ENCODE measurements around the gene ZBTB7C.

DNA sequence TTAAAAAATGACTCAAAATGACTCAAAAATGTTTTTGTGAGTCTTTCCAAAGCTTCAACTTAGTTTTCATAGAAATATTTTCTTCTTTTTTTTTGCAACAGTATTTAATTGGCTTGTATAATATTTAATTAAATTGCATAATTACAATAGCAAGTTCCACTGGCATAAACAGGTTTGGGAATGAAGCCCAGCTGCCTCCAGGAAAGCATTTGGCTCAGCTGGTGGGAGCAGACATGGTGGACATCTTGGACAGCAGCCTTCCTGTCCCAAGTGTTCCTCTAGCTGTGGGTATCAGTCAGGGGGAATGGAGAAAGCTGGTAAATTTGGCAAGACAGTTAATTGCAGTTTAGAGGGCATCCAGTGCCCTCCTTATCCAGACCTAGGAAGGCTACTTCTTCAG is 213.4 kb downstream of the ZBTB7C start:
- TF ChIP-seq, protein P1, sequence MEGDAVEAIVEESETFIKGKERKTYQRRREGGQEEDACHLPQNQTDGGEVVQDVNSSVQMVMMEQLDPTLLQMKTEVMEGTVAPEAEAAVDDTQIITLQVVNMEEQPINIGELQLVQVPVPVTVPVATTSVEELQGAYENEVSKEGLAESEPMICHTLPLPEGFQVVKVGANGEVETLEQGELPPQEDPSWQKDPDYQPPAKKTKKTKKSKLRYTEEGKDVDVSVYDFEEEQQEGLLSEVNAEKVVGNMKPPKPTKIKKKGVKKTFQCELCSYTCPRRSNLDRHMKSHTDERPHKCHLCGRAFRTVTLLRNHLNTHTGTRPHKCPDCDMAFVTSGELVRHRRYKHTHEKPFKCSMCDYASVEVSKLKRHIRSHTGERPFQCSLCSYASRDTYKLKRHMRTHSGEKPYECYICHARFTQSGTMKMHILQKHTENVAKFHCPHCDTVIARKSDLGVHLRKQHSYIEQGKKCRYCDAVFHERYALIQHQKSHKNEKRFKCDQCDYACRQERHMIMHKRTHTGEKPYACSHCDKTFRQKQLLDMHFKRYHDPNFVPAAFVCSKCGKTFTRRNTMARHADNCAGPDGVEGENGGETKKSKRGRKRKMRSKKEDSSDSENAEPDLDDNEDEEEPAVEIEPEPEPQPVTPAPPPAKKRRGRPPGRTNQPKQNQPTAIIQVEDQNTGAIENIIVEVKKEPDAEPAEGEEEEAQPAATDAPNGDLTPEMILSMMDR (IDR thresholded peaks at IDR 0.05), result no peak
- no peak for TF ChIP-seq POLR2A (IDR thresholded peaks at IDR 0.05)

All from esophagus squamous epithelium (tissue), 4 donors.